Karpas-422 (cell line): Measurements from ENCODE around the gene CCDC12. TPM values are rescaled to one million over a fixed set of nuclear protein-coding genes. Genes with fewer than 3 reads are reported as not detected.

ENCODE experiments used
- DNase-seq: peaks from one replicate; pipeline ENCODE4 v3.0.0-alpha.2; 2015
- H2AFZ ChIP-seq: fragments of 200-600 bp; sonication (generic); 2 replicates; pipeline ENCODE4 v1.6.1; 2014; ENCODE audit warnings: antibody characterized with exemption, low read length, mixed read lengths
- H3K27ac ChIP-seq: fragments of 200-600 bp; sonication (generic); 2 replicates; pipeline ENCODE4 v1.5.1; 2014; ENCODE audit warnings: mild to moderate bottlenecking, low read length, moderate library complexity
- H3K27me3 ChIP-seq: fragments of 200-600 bp; sonication (generic); 2 replicates; pipeline ENCODE4 v1.6.1; 2014; ENCODE audit warnings: low read length, mixed read lengths
- H3K36me3 ChIP-seq: fragments of 200-600 bp; sonication (generic); 2 replicates; pipeline ENCODE4 v1.6.1; 2014; ENCODE audit warnings: low read length, mixed read lengths; ENCODE audit not compliant: insufficient read depth
- H3K4me1 ChIP-seq: fragments of 200-600 bp; sonication (generic); 2 replicates; pipeline ENCODE4 v1.6.1; 2014; ENCODE audit warnings: mild to moderate bottlenecking, low read length, mixed read lengths
- H3K4me2 ChIP-seq: fragments of 200-600 bp; sonication (generic); 2 replicates; pipeline ENCODE4 v1.6.1; 2014; ENCODE audit warnings: low read length, low read depth, mild to moderate bottlenecking; ENCODE audit not compliant: poor library complexity, severe bottlenecking
- H3K4me3 ChIP-seq: fragments of 200-600 bp; sonication (generic); 2 replicates; pipeline ENCODE4 v1.5.1; 2014; ENCODE audit warnings: mild to moderate bottlenecking, antibody characterized with exemption, low read length, mixed read lengths
- H3K79me2 ChIP-seq: fragments of 200-600 bp; sonication (generic); 2 replicates; pipeline ENCODE4 v1.6.1; 2014; ENCODE audit warnings: mild to moderate bottlenecking, low read length, mixed read lengths
- H3K9ac ChIP-seq: fragments of 200-600 bp; sonication (generic); 2 replicates; pipeline ENCODE4 v1.6.0; 2014; ENCODE audit warnings: low read length
- H3K9me2 ChIP-seq: fragments of 200-600 bp; sonication (generic), shearing (Covaris generic); replicated peaks from 2 replicates; pipeline ENCODE4 v1.6.0; 2014; ENCODE audit warnings: mild to moderate bottlenecking, low read length, moderate library complexity; ENCODE audit not compliant: insufficient read depth
- H3K9me3 ChIP-seq: fragments of 300-700, 200-600 bp; sonication (generic); 2 replicates; pipeline ENCODE4 v1.6.1; 2014; ENCODE audit warnings: low read length, mixed read lengths
- H4K20me1 ChIP-seq: fragments of 200-600 bp; sonication (generic); 2 replicates; pipeline ENCODE4 v1.6.1; 2014; ENCODE audit warnings: mild to moderate bottlenecking, antibody characterized with exemption, low read length, low read depth; ENCODE audit not compliant: insufficient read depth
- total RNA-seq: library from RNA; depleted of rRNA; stranded (reverse); fragments of >200 nt; shearing (Covaris generic); gene quantifications from 2 replicates; pipeline ENCODE4 v1.2.3, GENCODE V29; 2014; ENCODE audit warnings: low replicate concordance

Gene CCDC12
- total RNA-seq, 1 experiment from 2014 or later = 40.2 TPM

GRCh38 chr3:47016934-47017435 is 40.4 kb upstream of the CCDC12 start:
- Histone ChIP-seq H3K4me3 (no peak overlapping the region), H3K27ac (peak overlapping the region; percentile 78), H3K36me3 (peaks cover 14% of the 10 kb centered on the region), H3K9me3 (no peaks in the 10 kb centered on the region), H3K9ac (peak overlapping the region; percentile 45), H3K4me2 (peak overlapping the region; percentile 48), H3K9me2 (no peaks in the 10 kb centered on the region), H3K27me3 (no peaks in the 10 kb centered on the region), H4K20me1 (peaks cover 8% of the 10 kb centered on the region; the same call in 1 of the 2 replicates), H2AFZ (no peak overlapping the region), H3K4me1 (peaks cover 53% of the 10 kb centered on the region), H3K79me2 (peaks cover 12% of the 10 kb centered on the region; the same call in 1 of the 2 replicates)
- peak; percentile 78 for DNase-seq

- Histone ChIP-seq H2AFZ (no peak overlapping the region), H3K27me3 (no peaks in the 10 kb centered on the region), H3K27ac (peak overlapping the region; percentile 78), H3K36me3 (peaks cover 14% of the 10 kb centered on the region), H3K9me3 (no peaks in the 10 kb centered on the region), H3K4me2 (peak overlapping the region; percentile 48), H3K4me3 (no peak overlapping the region), H3K4me1 (peaks cover 46% of the 10 kb centered on the region), H3K9me2 (no peaks in the 10 kb centered on the region), H4K20me1 (peaks cover 8% of the 10 kb centered on the region; the same call in 1 of the 2 replicates), H3K9ac (peak overlapping the region; percentile 45; the same call in 1 of the 2 replicates), H3K79me2 (peaks cover 9% of the 10 kb centered on the region; the same call in 1 of the 2 replicates)
- no peak for DNase-seq
These were observed 39.8 kb upstream of the CCDC12 start for GRCh38 chr3:47016086-47016933.

GRCh38 chr3:47015151-47015550 is 38.6 kb upstream of the CCDC12 start:
- Histone ChIP-seq H3K79me2 (no peaks in the 10 kb centered on the region), H3K36me3 (peaks cover 8% of the 10 kb centered on the region), H3K9me2 (no peaks in the 10 kb centered on the region), H3K4me2 (no peak overlapping the region), H4K20me1 (peaks cover 8% of the 10 kb centered on the region; the same call in 1 of the 2 replicates), H3K9ac (no peak overlapping the region), H2AFZ (no peak overlapping the region), H3K27ac (no peak overlapping the region), H3K4me1 (peaks cover 41% of the 10 kb centered on the region), H3K4me3 (no peak overlapping the region), H3K27me3 (no peaks in the 10 kb centered on the region), H3K9me3 (no peaks in the 10 kb centered on the region)
- no peak for DNase-seq

- no peak overlapping the region for H3K4me3 ChIP-seq
- peaks cover 8% of the 10 kb centered on the region; the same call in 1 of the 2 replicates for H4K20me1 ChIP-seq
- H3K4me2 ChIP-seq = no peak overlapping the region
- H3K9me2 ChIP-seq = no peaks in the 10 kb centered on the region
- no peaks in the 10 kb centered on the region for H3K27me3 ChIP-seq
- H2AFZ ChIP-seq = no peak overlapping the region
- no peak overlapping the region for H3K9ac ChIP-seq
- H3K79me2 ChIP-seq = no peaks in the 10 kb centered on the region
- no peak overlapping the region for H3K27ac ChIP-seq
- peaks cover 32% of the 10 kb centered on the region for H3K4me1 ChIP-seq
- no peaks in the 10 kb centered on the region for H3K9me3 ChIP-seq
- no peak for DNase-seq
- H3K36me3 ChIP-seq = peaks cover 5% of the 10 kb centered on the region
These were observed 37.5 kb upstream of the CCDC12 start for GRCh38 chr3:47014036-47014435.

- no peak overlapping the region for H3K4me2 ChIP-seq
- DNase-seq = no peak
These were observed 36.7 kb upstream of the CCDC12 start for GRCh38 chr3:47013231-47013630.

GRCh38 chr3:47012342-47013230 is 36.0 kb upstream of the CCDC12 start:
- Histone ChIP-seq H3K9me2 (no peaks in the 10 kb centered on the region), H3K36me3 (peaks cover 12% of the 10 kb centered on the region), H2AFZ (no peak overlapping the region), H3K27me3 (no peaks in the 10 kb centered on the region), H3K79me2 (no peaks in the 10 kb centered on the region), H3K4me2 (no peak overlapping the region), H3K9me3 (no peaks in the 10 kb centered on the region), H3K4me3 (no peak overlapping the region), H3K9ac (no peak overlapping the region), H4K20me1 (peaks cover 7% of the 10 kb centered on the region; the same call in 1 of the 2 replicates), H3K27ac (no peak overlapping the region), H3K4me1 (peaks cover 17% of the 10 kb centered on the region)
- no peak for DNase-seq

More at GRCh38 chr3:47013231-47013630, 36.7 kb upstream of the CCDC12 start:
- Histone ChIP-seq H3K27me3 (no peaks in the 10 kb centered on the region), H2AFZ (no peak overlapping the region), H3K9ac (no peak overlapping the region), H3K4me1 (peaks cover 24% of the 10 kb centered on the region), H3K9me3 (no peaks in the 10 kb centered on the region), H3K79me2 (no peaks in the 10 kb centered on the region), H3K27ac (no peak overlapping the region), H4K20me1 (peaks cover 8% of the 10 kb centered on the region; the same call in 1 of the 2 replicates), H3K4me3 (no peak overlapping the region), H3K9me2 (no peaks in the 10 kb centered on the region), H3K36me3 (peaks cover 12% of the 10 kb centered on the region)

GRCh38 chr3:47011371-47011770 is 34.8 kb upstream of the CCDC12 start:
- H3K9me2 ChIP-seq = no peaks in the 10 kb centered on the region
- no peaks in the 10 kb centered on the region for H4K20me1 ChIP-seq
- H3K27ac ChIP-seq = no peak overlapping the region
- no peaks in the 10 kb centered on the region for H3K27me3 ChIP-seq
- H3K79me2 ChIP-seq = no peaks in the 10 kb centered on the region
- no peak overlapping the region for H2AFZ ChIP-seq
- H3K9me3 ChIP-seq = no peaks in the 10 kb centered on the region
- H3K36me3 ChIP-seq = peaks cover 11% of the 10 kb centered on the region
- H3K9ac ChIP-seq = no peak overlapping the region
- H3K4me3 ChIP-seq = no peak overlapping the region
- no peak for DNase-seq
- peaks cover 9% of the 10 kb centered on the region for H3K4me1 ChIP-seq
- H3K4me2 ChIP-seq = no peak overlapping the region
